Left ventricle myocardium superior (tissue), 1 donor: ENCODE data around the gene VTI1A. TPM values are rescaled to one million over a fixed set of nuclear protein-coding genes. Genes with fewer than 3 reads are reported as not detected.
A peak's percentile ranks its signal among the peaks of the same experiment; 100 is the strongest.
"Not testable (repeated sequence)": the region's sequence is repeated elsewhere in the genome, so short reads cannot be mapped to it uniquely, and the experiment has no call there.

Experiments
- ATAC-seq: fragments of 200-7000 bp; cut with Tn5 transposase; one replicate; pipeline ENCODE4 v1.9.1; 2020; ENCODE audit warnings: mild to moderate bottlenecking, moderate library complexity
- DNase-seq: peaks from one replicate; pipeline ENCODE4 v3.0.0-alpha.2; 2020
- intact Hi-C: fragments of 100-400 bp; cut with micrococcal nuclease; formaldehyde crosslinking; loops from one replicate; pipeline ENCODE4 v1.11.0; 2022
- total RNA-seq: library from RNA; stranded (reverse); fragmentation: NEBNext Ultra II Directional; extraction: Animal tissue kit (Norgen Biotek cat#: 25700); gene quantifications from one replicate; pipeline ENCODE4 v1.2.1, GENCODE V29; 2021
- donor health status: DM: no; HTN: yes; CAD: no; lungs with severe emphysema.

The VTI1A gene
- total RNA-seq, 1 donor from 2014 or later = 22.9 TPM

- intact Hi-C loops = no loop called here
- DNase-seq (no peak), ATAC-seq (peak; percentile 38)
These were observed 118.5 kb downstream of the VTI1A start for GRCh38 chr10:112565434-112566053.

GRCh38 chr10:112570585-112570984 is 123.6 kb downstream of the VTI1A start:
- intact Hi-C loops = loop anchor here (10.0 kb wide), 1 partner anchor 814 kb away; no protein-coding TSS in a partner anchor
- ATAC-seq = no peak
- no peak for DNase-seq

GRCh38 chr10:112579578-112579977 is 132.6 kb downstream of the VTI1A start:
- no peak for ATAC-seq
- DNase-seq = no peak
- intact Hi-C loops = loop anchor here (10.0 kb wide), 1 partner anchor 805 kb away; no protein-coding TSS in a partner anchor

- ATAC-seq (no peak), DNase-seq (no peak)
- intact Hi-C loops = no loop called here
These were observed 133.3 kb downstream of the VTI1A start for GRCh38 chr10:112580267-112580666.

GRCh38 chr10:112581921-112582320 is 134.9 kb downstream of the VTI1A start:
- intact Hi-C loops = no loop called here
- DNase-seq (no peak), ATAC-seq (no peak)

- DNase-seq = no peak
- ATAC-seq = no peak
- intact Hi-C loops = no loop called here
These were observed 136.4 kb downstream of the VTI1A start for GRCh38 chr10:112583236-112583939.

GRCh38 chr10:112584276-112584675 is 137.3 kb downstream of the VTI1A start:
- intact Hi-C loops = no loop called here
- DNase-seq = no peak
- no peak for ATAC-seq

GRCh38 chr10:112585126-112585525 is 138.1 kb downstream of the VTI1A start:
- no peak for ATAC-seq

GRCh38 chr10:112585960-112586359 is 138.9 kb downstream of the VTI1A start:
- DNase-seq (no peak), ATAC-seq (no peak)
- intact Hi-C loops = no loop called here

More at GRCh38 chr10:112585126-112585525, 138.1 kb downstream of the VTI1A start:
- DNase-seq = no peak
- intact Hi-C loops = no loop called here

- ATAC-seq (no peak), DNase-seq (no peak)
- intact Hi-C loops = no loop called here
These were observed 140.7 kb downstream of the VTI1A start for GRCh38 chr10:112587729-112588128.

- intact Hi-C loops = no loop called here
- DNase-seq (no peak), ATAC-seq (no peak)
These were observed 141.4 kb downstream of the VTI1A start for GRCh38 chr10:112588225-112588990.

GRCh38 chr10:112589081-112589480 is 142.1 kb downstream of the VTI1A start:
- DNase-seq (no peak), ATAC-seq (no peak)
- intact Hi-C loops = no loop called here

GRCh38 chr10:112590786-112591185 is 143.8 kb downstream of the VTI1A start:
- ATAC-seq, intact Hi-C loops, DNase-seq: not testable (repeated sequence)

GRCh38 chr10:112593023-112593422 is 146.0 kb downstream of the VTI1A start:
- intact Hi-C loops = no loop called here
- ATAC-seq = no peak

GRCh38 chr10:112601214-112602090 is 154.4 kb downstream of the VTI1A start:
- no peak for DNase-seq
- no peak for ATAC-seq
- intact Hi-C loops = no loop called here

More at GRCh38 chr10:112593023-112593422, 146.0 kb downstream of the VTI1A start:
- no peak for DNase-seq

GRCh38 chr10:112603062-112603461 is 156.0 kb downstream of the VTI1A start:
- ATAC-seq (no peak), DNase-seq (no peak)
- intact Hi-C loops = no loop called here

GRCh38 chr10:112605063-112605462 is 158.0 kb downstream of the VTI1A start:
- intact Hi-C loops = no loop called here
- DNase-seq (no peak), ATAC-seq (no peak)

- ATAC-seq = no peak
These were observed 160.5 kb downstream of the VTI1A start for GRCh38 chr10:112607506-112607905.

GRCh38 chr10:112613620-112614019 is 166.6 kb downstream of the VTI1A start:
- ATAC-seq (peak; percentile 91), DNase-seq (peak; percentile 50)
- intact Hi-C loops = no loop called here

More at GRCh38 chr10:112607506-112607905, 160.5 kb downstream of the VTI1A start:
- DNase-seq = no peak
- intact Hi-C loops = no loop called here
